Smooth muscle cell (in vitro differentiated cells): ENCODE data around the gene SLC1A1. TPM values are rescaled to one million over a fixed set of nuclear protein-coding genes. Genes with fewer than 3 reads are reported as not detected.

Experiments used
- DNase-seq: peaks from one replicate; lab custom pipeline; 2025; ENCODE audit not compliant: unreplicated experiment; lab: John Stamatoyannopoulos, UW
- H2AFZ ChIP-seq: fragments of 200-600 bp; sonication (generic); 2 replicates; pipeline ENCODE4 v1.6.0; 2016; ENCODE audit warnings: antibody characterized with exemption, low read depth, mild to moderate bottlenecking
- H3F3A ChIP-seq: fragments of 200-600 bp; sonication (generic); 2 replicates; pipeline ENCODE4 v1.6.0; 2017; ENCODE audit warnings: antibody characterized with exemption, low read depth
- H3K27ac ChIP-seq: fragments of 200-600 bp; sonication (generic); 2 replicates; pipeline ENCODE4 v1.5.1; 2016; ENCODE audit warnings: low read depth, mild to moderate bottlenecking
- H3K27me3 ChIP-seq: fragments of 200-600 bp; sonication (generic); 2 replicates; pipeline ENCODE4 v1.6.1; 2016; ENCODE audit warnings: low read depth, mild to moderate bottlenecking
- H3K36me3 ChIP-seq: fragments of 200-600 bp; sonication (generic); 2 replicates; pipeline ENCODE4 v1.5.1; 2016; ENCODE audit warnings: low read depth
- H3K4me1 ChIP-seq: fragments of 200-600 bp; sonication (generic); 2 replicates; pipeline ENCODE4 v1.5.1; 2016; ENCODE audit warnings: low read depth
- H3K4me2 ChIP-seq: fragments of 200-600 bp; sonication (generic); 2 replicates; pipeline ENCODE4 v1.6.0; 2016; ENCODE audit warnings: mild to moderate bottlenecking
- H3K4me3 ChIP-seq: fragments of 200-600 bp; sonication (generic); 2 replicates; pipeline ENCODE4 v1.5.1; 2016; ENCODE audit warnings: mild to moderate bottlenecking
- H3K79me2 ChIP-seq: fragments of 200-600 bp; sonication (generic); 2 replicates; pipeline ENCODE4 v1.6.0; 2016; ENCODE audit warnings: low read depth, mild to moderate bottlenecking
- H3K9ac ChIP-seq: fragments of 200-600 bp; sonication (generic); 2 replicates; pipeline ENCODE4 v1.6.0; 2016; ENCODE audit warnings: low read depth
- H3K9me3 ChIP-seq: fragments of 200-600 bp; sonication (generic); replicated peaks from 2 replicates; pipeline ENCODE4 v1.5.1; 2016; ENCODE audit warnings: low read depth
- H4K20me1 ChIP-seq: fragments of 200-600 bp; sonication (generic); 2 replicates; pipeline ENCODE4 v1.6.0; 2016; ENCODE audit warnings: low read depth
- WGBS: methylation state at CpG from one replicate; pipeline ENCODE4 v1.1.7; 2016; ENCODE audit warnings: low lambda C conversion rate; 5-methylcytosine and 5-hydroxymethylcytosine counted together
- polyA plus RNA-seq: library from polyadenylated mRNA; unstranded; fragments of >200 nt; fragmentation: Nextera tagmentation; extraction: Ambion mirVana; gene quantifications from 2 replicates; pipeline ENCODE4 v1.2.1, GENCODE V29; 2016
- total RNA-seq: library from RNA; depleted of rRNA; stranded (reverse); fragments of >200 nt; gene quantifications from 2 replicates; pipeline ENCODE4 v1.2.3, GENCODE V29; 2014
- TF ChIP-seq, protein P1 (sequence below): fragments of 200-600 bp; sonication (generic); IDR thresholded peaks from 2 replicates; pipeline ENCODE4 v1.5.1; 2017; ENCODE audit warnings: borderline replicate concordance, mild to moderate bottlenecking, antibody characterized with exemption; ENCODE audit not compliant: insufficient read depth, poor library complexity, severe bottlenecking

Gene SLC1A1
- total and polyA plus RNA-seq, 2 experiments from 2014 or later: 11.3 to 15.6 TPM

DNA sequence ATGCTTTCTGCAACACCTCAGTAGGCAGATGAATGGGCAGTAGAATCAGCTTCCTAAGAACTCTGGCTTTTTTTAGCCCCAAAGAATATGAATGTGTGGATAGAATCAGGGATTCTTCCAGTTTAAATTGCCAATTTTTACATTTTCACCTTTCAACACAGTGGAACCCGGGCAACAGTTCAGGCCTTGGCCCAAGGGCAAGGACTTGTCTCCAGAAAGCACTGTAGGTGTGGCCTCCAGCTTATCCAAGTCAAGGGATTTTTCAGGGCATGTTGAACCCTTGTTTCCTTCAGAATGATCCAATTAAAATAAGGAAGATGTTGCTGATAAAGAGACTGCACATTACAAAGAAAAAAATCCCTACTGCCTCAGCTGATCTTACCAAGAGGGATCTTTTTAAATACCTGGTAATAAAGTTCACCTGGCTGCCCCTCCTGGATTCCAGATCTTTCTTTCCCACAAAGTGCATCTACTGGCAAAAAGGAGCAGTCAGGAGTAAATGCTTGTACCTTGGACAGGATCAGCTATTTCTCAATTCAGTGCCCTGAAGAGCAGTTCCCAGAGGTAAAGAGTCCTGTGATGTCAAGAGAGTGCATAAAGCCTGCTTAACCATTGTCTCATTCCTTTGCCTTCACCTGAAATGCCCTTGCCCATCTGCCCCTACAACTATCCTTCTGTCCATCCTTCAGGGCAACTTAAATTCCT, 91.7 kb downstream of the SLC1A1 start:
- no peaks in the 10 kb centered on the region for H3F3A ChIP-seq
- WGBS: 74% methylated on average over 1 of the region's 1 CpG
- DNase-seq: no peak

DNA sequence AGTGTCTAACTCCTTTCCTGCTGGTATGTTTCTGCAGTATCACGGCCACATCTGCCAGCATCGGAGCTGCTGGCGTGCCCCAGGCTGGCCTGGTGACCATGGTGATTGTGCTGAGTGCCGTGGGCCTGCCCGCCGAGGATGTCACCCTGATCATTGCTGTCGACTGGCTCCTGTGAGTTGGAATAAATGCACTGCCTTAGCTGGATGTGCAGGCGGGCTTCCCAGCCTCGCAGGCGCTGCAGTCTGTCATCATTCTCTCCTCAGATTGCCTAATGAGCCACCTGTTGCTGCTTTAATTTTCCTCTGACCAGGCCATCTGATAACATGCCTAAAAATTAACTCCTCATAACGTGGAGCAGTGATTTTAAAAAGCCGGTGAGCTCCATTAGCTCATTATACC, 92.7 kb downstream of the SLC1A1 start:
- Histone ChIP-seq H3K9ac (no peak overlapping the region), H4K20me1 (no peaks in the 10 kb centered on the region), H3K4me3 (no peak overlapping the region), H3K36me3 (no peaks in the 10 kb centered on the region), H3K79me2 (no peaks in the 10 kb centered on the region), H3K27me3 (no peaks in the 10 kb centered on the region), H3K4me2 (no peak overlapping the region), H3K9me3 (no peaks in the 10 kb centered on the region), H3K4me1 (no peaks in the 10 kb centered on the region), H3F3A (no peaks in the 10 kb centered on the region), H2AFZ (no peak overlapping the region), H3K27ac (no peak overlapping the region)
- TF ChIP-seq, protein P1, sequence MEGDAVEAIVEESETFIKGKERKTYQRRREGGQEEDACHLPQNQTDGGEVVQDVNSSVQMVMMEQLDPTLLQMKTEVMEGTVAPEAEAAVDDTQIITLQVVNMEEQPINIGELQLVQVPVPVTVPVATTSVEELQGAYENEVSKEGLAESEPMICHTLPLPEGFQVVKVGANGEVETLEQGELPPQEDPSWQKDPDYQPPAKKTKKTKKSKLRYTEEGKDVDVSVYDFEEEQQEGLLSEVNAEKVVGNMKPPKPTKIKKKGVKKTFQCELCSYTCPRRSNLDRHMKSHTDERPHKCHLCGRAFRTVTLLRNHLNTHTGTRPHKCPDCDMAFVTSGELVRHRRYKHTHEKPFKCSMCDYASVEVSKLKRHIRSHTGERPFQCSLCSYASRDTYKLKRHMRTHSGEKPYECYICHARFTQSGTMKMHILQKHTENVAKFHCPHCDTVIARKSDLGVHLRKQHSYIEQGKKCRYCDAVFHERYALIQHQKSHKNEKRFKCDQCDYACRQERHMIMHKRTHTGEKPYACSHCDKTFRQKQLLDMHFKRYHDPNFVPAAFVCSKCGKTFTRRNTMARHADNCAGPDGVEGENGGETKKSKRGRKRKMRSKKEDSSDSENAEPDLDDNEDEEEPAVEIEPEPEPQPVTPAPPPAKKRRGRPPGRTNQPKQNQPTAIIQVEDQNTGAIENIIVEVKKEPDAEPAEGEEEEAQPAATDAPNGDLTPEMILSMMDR: no peak
- WGBS: 88% methylated on average over 12 of the region's 12 CpGs
- no peak for DNase-seq

More for the DNA sequence above, 91.7 kb downstream of the SLC1A1 start:
- Histone ChIP-seq H3K27me3 (no peaks in the 10 kb centered on the region), H3K9ac (no peak overlapping the region), H4K20me1 (no peaks in the 10 kb centered on the region), H3K9me3 (no peaks in the 10 kb centered on the region), H2AFZ (no peak overlapping the region), H3K79me2 (no peaks in the 10 kb centered on the region), H3K4me3 (no peak overlapping the region), H3K4me2 (no peak overlapping the region), H3K27ac (no peak overlapping the region), H3K4me1 (no peaks in the 10 kb centered on the region), H3K36me3 (no peaks in the 10 kb centered on the region)
- TF ChIP-seq, protein P1: no peak

DNA sequence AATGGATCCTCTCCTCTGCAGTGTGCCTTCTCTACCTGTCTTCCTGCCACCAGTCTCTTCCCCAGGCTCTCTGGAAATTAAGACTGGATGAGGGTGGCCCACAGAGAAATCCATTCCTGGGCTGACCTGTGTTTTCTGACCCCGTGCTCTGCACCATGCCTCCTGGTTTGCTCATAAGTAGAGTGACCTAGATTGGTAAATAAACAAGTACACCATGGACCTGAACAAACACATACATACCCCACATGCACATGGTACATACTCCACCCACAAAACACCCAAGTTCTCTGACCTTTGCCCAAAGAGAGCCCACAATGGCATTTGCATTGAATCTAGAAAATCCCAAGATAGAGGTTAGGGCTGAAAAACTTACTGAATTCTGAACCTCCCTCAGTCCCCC, 94.4 kb downstream of the SLC1A1 start:
- no peaks in the 10 kb centered on the region for H3K9me3 ChIP-seq
- H2AFZ ChIP-seq: no peak overlapping the region
- no peaks in the 10 kb centered on the region for H3K27me3 ChIP-seq
- H3K4me3 ChIP-seq: no peak overlapping the region
- no peaks in the 10 kb centered on the region for H3F3A ChIP-seq
- H3K4me2 ChIP-seq: no peak overlapping the region
- no peak overlapping the region for H3K27ac ChIP-seq
- no peaks in the 10 kb centered on the region for H3K36me3 ChIP-seq
- H3K4me1 ChIP-seq: no peaks in the 10 kb centered on the region
- H4K20me1 ChIP-seq: no peaks in the 10 kb centered on the region
- DNase-seq: no peak
- TF ChIP-seq, protein P1: no peak
- H3K9ac ChIP-seq: no peak overlapping the region
- H3K79me2 ChIP-seq: no peaks in the 10 kb centered on the region
- WGBS: 85% methylated on average over 1 of the region's 1 CpG

DNA sequence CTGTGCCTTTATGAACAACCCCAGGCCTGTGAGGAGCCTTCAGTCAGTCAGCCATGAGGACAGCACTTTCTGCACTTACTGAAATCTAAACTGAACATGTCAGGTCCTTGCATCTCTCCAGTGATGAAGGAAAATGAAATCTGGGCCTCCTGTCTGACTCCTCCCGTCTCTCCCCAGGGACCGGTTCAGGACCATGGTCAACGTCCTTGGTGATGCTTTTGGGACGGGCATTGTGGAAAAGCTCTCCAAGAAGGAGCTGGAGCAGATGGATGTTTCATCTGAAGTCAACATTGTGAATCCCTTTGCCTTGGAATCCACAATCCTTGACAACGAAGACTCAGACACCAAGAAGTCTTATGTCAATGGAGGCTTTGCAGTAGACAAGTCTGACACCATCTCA, 94.9 kb downstream of the SLC1A1 start:
- Histone ChIP-seq H3F3A (no peaks in the 10 kb centered on the region), H3K4me2 (no peak overlapping the region), H3K4me1 (no peaks in the 10 kb centered on the region), H4K20me1 (no peaks in the 10 kb centered on the region), H3K4me3 (no peak overlapping the region), H3K79me2 (no peaks in the 10 kb centered on the region), H3K36me3 (no peaks in the 10 kb centered on the region), H3K27me3 (no peaks in the 10 kb centered on the region), H3K27ac (no peak overlapping the region), H2AFZ (no peak overlapping the region), H3K9me3 (no peaks in the 10 kb centered on the region), H3K9ac (no peak overlapping the region)
- no peak for DNase-seq
- TF ChIP-seq, protein P1: no peak
- 87% methylated on average over 5 of the region's 5 CpGs for whole genome bisulfite sequencing
